ENCODE results near the gene FXYD5. TPM values are rescaled to one million over a fixed set of nuclear protein-coding genes. Genes with fewer than 3 reads are reported as not detected.

Gene FXYD5
- total and polyA plus RNA-seq, 2 donors (not counting 3 experiments of a cell fraction or from before 2014, with no cell fraction given): 223 to 290 TPM

- DNase-seq (ENCODE audit: low read depth, low spot score): no peak
- Histone ChIP-seq H3K79me2 (ENCODE audit: control insufficient read depth, insufficient read depth, low read length) (no peaks in the 10 kb centered on the region), H4K20me1 (replicated peaks; ENCODE audit: control insufficient read depth, extremely low read depth, insufficient read depth, low read length) (no peaks in the 10 kb centered on the region), H3K9ac (replicated peaks; ENCODE audit: extremely low read depth, insufficient read depth, low read length) (no peak within 1 kb of the TSS), H3K9me3 (replicated peaks; ENCODE audit: control insufficient read depth, insufficient read depth, low read length) (no peaks in the 10 kb centered on the region), H3K4me2 (ENCODE audit: insufficient read depth, low read length) (peak within 1 kb of the TSS; percentile 19), H3K4me3 (replicated peaks in 1 of 3; ENCODE audit: insufficient read depth in 1 of 3, low read depth in 1 of 3, low read length in 3 of 3) (peak within 1 kb of the TSS in 1 of 3 experiments; percentile 9), H3K9me1 (replicated peaks; ENCODE audit: control insufficient read depth, extremely low read depth, insufficient read depth, low read length) (no peaks in the 10 kb centered on the region), H2AFZ (ENCODE audit: low read depth, low read length) (peak within 1 kb of the TSS; percentile 40), H3K27ac (ENCODE audit: insufficient read depth, low read depth, low read length) (no peak within 1 kb of the TSS), H3K36me3 (ENCODE audit: control insufficient read depth in 2 of 2, extremely low read depth in 1 of 2, insufficient read depth in 2 of 2, low read length in 2 of 2) (no peaks in the 10 kb centered on the region), H3K4me1 (ENCODE audit: control insufficient read depth, extremely low read depth, insufficient read depth, low read length) (peaks cover 11% of the 10 kb centered on the region), H3K27me3 (ENCODE audit: control insufficient read depth in 2 of 2, insufficient read depth in 2 of 2, low read length in 2 of 2) (peaks cover 16 to 17% of the 10 kb centered on the region in 2 experiments)
- POLR2A ChIA-PET: no interaction called here
- BruUV-seq (replicated peaks): no TSS peak
- dilution Hi-C loops (cut with MboI; ENCODE audit: extremely low pct_ligation_motif_present, low sequenced_read_pairs) (no loop called here), intact Hi-C loops (cut with micrococcal nuclease) (loop anchor here (5.0 kb wide), 1 partner anchor 181 kb away; the partner anchor contains the start of gene ZNF792)
- CTCF ChIA-PET: interaction anchor here (0.6 to 3.5 kb wide), 8 partner anchors 10 to 572 kb away, joined by 3 to 73 read pairs (median 4); partner anchors contain the start of gene FXYD5
- TF ChIP-seq FOS (IDR thresholded peaks at IDR 0.05; ENCODE audit: borderline replicate concordance, insufficient read depth, low read length) (no peak), JUN (IDR thresholded peaks at IDR 0.05; ENCODE audit: borderline replicate concordance, insufficient read depth, insufficient read length, low read depth) (no peak), GATA2 (IDR thresholded peaks at IDR 0.05; ENCODE audit: insufficient read depth, insufficient read length, low read depth, low read length) (no peak), MYC (IDR thresholded peaks at IDR 0.05; ENCODE audit: low read depth, low read length) (no peak), CTCF (IDR thresholded peaks at IDR 0.05; ENCODE audit: extremely low read depth in 1 of 2, insufficient read depth in 1 of 2, low read depth in 1 of 2, low read length in 2 of 2) (no peak), POLR2A (IDR thresholded peaks at IDR 0.05; ENCODE audit: low read depth, low read length) (no peak), EZH2 (IDR thresholded peaks at IDR 0.05; ENCODE audit: borderline replicate concordance, low read depth, low read length, severe bottlenecking) (no peak), MAX (IDR thresholded peaks at IDR 0.05; ENCODE audit: insufficient read depth, insufficient read length) (no peak), POLR2AphosphoS5 (IDR thresholded peaks at IDR 0.05; ENCODE audit: insufficient read depth, low read depth, low read length) (no peak)
- no peak for FAIRE-seq
Observed at GRCh38 chr19:35143231-35143715, 11.3 kb upstream of the FXYD5 start, which contains the start of gene FXYD7. Gene FXYD7, plus strand, starts transcription at chr19:35143255. Its CDS starts 79 bp downstream, at chr19:35143334.

Measured in endothelial cell of umbilical vein (primary cell).